Stomach (tissue), 9 donors: ENCODE measurements around the gene RHO. TPM values are rescaled to one million over a fixed set of nuclear protein-coding genes. Genes with fewer than 3 reads are reported as not detected.
A peak's percentile ranks its signal among the peaks of the same experiment; 100 is the strongest.
"Not testable (repeated sequence)": the region's sequence is repeated elsewhere in the genome, so short reads cannot be mapped to it uniquely, and the experiment has no call there.

ENCODE experiments used
- DNase-seq, 2 donors: peaks; one replicate each; pipeline versions ENCODE4 v3.0.0 to v3.0.0-alpha.2; 2013 to 2019
- H3K27ac ChIP-seq, 5 donors: fragments of 200-600 bp in 4 of 5; sonication (generic) in 4 of 5; one replicate each; pipeline ENCODE4 v1.5.1; 2013 to 2019; ENCODE audit warnings: mild to moderate bottlenecking in 1 of 5, moderate library complexity in 1 of 5
- H3K27me3 ChIP-seq, 3 donors: fragments of 200-600 bp; sonication (generic); one replicate each; pipeline ENCODE4 v1.5.1; 2017 to 2019; ENCODE audit warnings: mixed run types in 1 of 3
- H3K36me3 ChIP-seq, 4 donors: fragments of 200-600 bp; sonication (generic); 1 replicate in 3 of 4; 2 replicates in 1 of 4; pipeline ENCODE4 v1.5.1; 2016 to 2019
- H3K4me1 ChIP-seq, 4 donors: fragments of 200-600 bp; sonication (generic); one replicate each; pipeline ENCODE4 v1.5.1; 2016 to 2019
- H3K4me3 ChIP-seq, 4 donors: fragments of 200-600 bp; sonication (generic) in 3 of 4; one replicate each; pipeline ENCODE4 v1.5.1; 2016 to 2019; ENCODE audit warnings: mild to moderate bottlenecking in 1 of 4
- H3K9me3 ChIP-seq, 4 donors: fragments of 200-600 bp; sonication (generic); one replicate each; pipeline ENCODE4 v1.5.1; 2016 to 2019
- CTCF ChIP-seq, 7 experiments: fragments of 450-650 bp in 4 of 7; fragments of 200-600 bp in 3 of 7; sonication (generic) in 3 of 7; IDR thresholded peaks; one replicate each; pipeline ENCODE4 v1.5.1; 2016 to 2019; ENCODE audit warnings: antibody characterized with exemption in 7 of 7, control low read depth in 2 of 7, mild to moderate bottlenecking in 1 of 7
- EP300 ChIP-seq: sonication (generic); formaldehyde crosslinking; IDR thresholded peaks from one replicate; pipeline ENCODE4 v1.6.1; 2017; ENCODE audit warnings: antibody characterized with exemption
- POLR2A ChIP-seq, 4 donors: fragments of 450-650 bp; IDR thresholded peaks; one replicate each; pipeline ENCODE4 v1.6.1; 2016; ENCODE audit warnings: antibody characterized with exemption in 4 of 4, control low read depth in 2 of 4, mild to moderate bottlenecking in 1 of 4, moderate library complexity in 1 of 4
- POLR2AphosphoS5 ChIP-seq, 3 donors: sonication (generic); formaldehyde crosslinking; IDR thresholded peaks; one replicate each; pipeline ENCODE4 v1.6.1; 2016; ENCODE audit warnings: antibody characterized with exemption in 3 of 3
- WGBS, 5 donors: extraction: QIAGEN DNeasy Blood & Tissue Kit in 3 of 5; methylation state at CpG; one replicate each; pipeline versions ENCODE4 v1.1.5 to v1.1.7; 2013 to 2018; 5-methylcytosine and 5-hydroxymethylcytosine counted together
- intact Hi-C: fragments of 100-400 bp; cut with DNase I; formaldehyde crosslinking; loops from one replicate; pipeline ENCODE4 v1.15.1; 2023; ENCODE audit warnings: low total_unique reads
- polyA plus RNA-seq, 3 donors: library from polyadenylated mRNA; stranded (reverse); fragments of 200-250 nt; gene quantifications; one replicate each; pipeline ENCODE4 v1.2.3, GENCODE V29; 2013
- total RNA-seq, 5 donors: library from RNA; depleted of rRNA; stranded (reverse); fragments of >200 nt; gene quantifications; one replicate each; pipeline versions ENCODE4 v1.1.0 to v1.2.3, GENCODE V29; 2014 to 2016
- donor health status: healthy with polysubstance abuse.
- donor health status: Bipolar disorder and iron deficiency.
- donor health status: healthy.

RHO gene
- total and polyA plus RNA-seq, 8 donors: not detected

- intact Hi-C loops: no loop called here
- WGBS, 5 donors: 22 to 27% (median 23%) methylated on average over 4 to 5 of the region's 5 CpGs
- DNase-seq: peak; percentile 66 to 94
- no peaks in the 10 kb centered on the region for H3K9me3 ChIP-seq
- no peak overlapping the region for H3K4me3 ChIP-seq
- peaks cover 5 to 18% (median 6%) of the 10 kb centered on the region in 4 donors for H3K4me1 ChIP-seq
- H3K36me3 ChIP-seq: peaks cover 0 to 75% (median 54%) of the 10 kb centered on the region in 4 donors
- peak overlapping the region in 4 of 5 donors; percentile 52 to 83 (median 66) for H3K27ac ChIP-seq
- TF ChIP-seq CTCF (IDR thresholded peaks at IDR 0.05): peak in 5 of 7 experiments; percentile 65 to 82 (median 72)
- no peak for TF ChIP-seq POLR2A (IDR thresholded peaks at IDR 0.05)
- no peak for TF ChIP-seq EP300
- TF ChIP-seq POLR2AphosphoS5 (IDR thresholded peaks at IDR 0.05): peak in 2 of 3 donors; percentile 4 to 66
- H3K27me3 ChIP-seq: no peaks in the 10 kb centered on the region
Observed at GRCh38 chr3:129490273-129490675, 38.2 kb upstream of the RHO start.

GRCh38 chr3:129491077-129491476, 37.4 kb upstream of the RHO start:
- DNase-seq, intact Hi-C loops, H3K9me3 ChIP-seq, H3K27me3 ChIP-seq, H3K4me3 ChIP-seq: not testable (repeated sequence)
- Histone ChIP-seq H3K27ac (peak overlapping the region in 4 of 5 donors; percentile 52 to 83 (median 66)), H3K36me3 (peaks cover 0 to 72% (median 53%) of the 10 kb centered on the region in 4 donors), H3K4me1 (peaks cover 5 to 13% (median 8%) of the 10 kb centered on the region in 4 donors)
- 86 to 96% (median 90%) methylated on average over 4 of the region's 4 CpGs for WGBS, 5 donors

GRCh38 chr3:129491794-129492193, 36.6 kb upstream of the RHO start:
- DNase-seq: no peak
- Histone ChIP-seq H3K4me3 (no peak overlapping the region), H3K27ac (no peak overlapping the region), H3K27me3 (no peaks in the 10 kb centered on the region), H3K36me3 (peaks cover 0 to 72% (median 59%) of the 10 kb centered on the region in 4 donors), H3K9me3 (no peaks in the 10 kb centered on the region), H3K4me1 (peaks cover 5 to 13% (median 8%) of the 10 kb centered on the region in 4 donors)
- TF ChIP-seq POLR2AphosphoS5 (IDR thresholded peaks at IDR 0.05): no peak
- no peak for TF ChIP-seq POLR2A (IDR thresholded peaks at IDR 0.05)
- no peak for TF ChIP-seq CTCF (IDR thresholded peaks at IDR 0.05)
- no peak for TF ChIP-seq EP300
- WGBS, 5 donors: 94 to 99% (median 97%) methylated on average over 8 to 9 of the region's 9 CpGs
- intact Hi-C loops: no loop called here

- WGBS, 5 donors: 87 to 95% (median 92%) methylated on average over 4 of the region's 4 CpGs
- H3K36me3 ChIP-seq: peaks cover 0 to 70% (median 60%) of the 10 kb centered on the region in 4 donors
- no peaks in the 10 kb centered on the region for H3K27me3 ChIP-seq
- DNase-seq: no peak
- no peak overlapping the region for H3K4me3 ChIP-seq
- H3K4me1 ChIP-seq: peaks cover 5 to 13% (median 8%) of the 10 kb centered on the region in 4 donors
- intact Hi-C loops: no loop called here
- no peak overlapping the region for H3K27ac ChIP-seq
- no peak for TF ChIP-seq POLR2A (IDR thresholded peaks at IDR 0.05)
- no peak for TF ChIP-seq POLR2AphosphoS5 (IDR thresholded peaks at IDR 0.05)
- no peak for TF ChIP-seq EP300
- TF ChIP-seq CTCF (IDR thresholded peaks at IDR 0.05): no peak
- no peaks in the 10 kb centered on the region for H3K9me3 ChIP-seq
Observed at GRCh38 chr3:129492691-129493090, 35.7 kb upstream of the RHO start.

GRCh38 chr3:129493206-129493605, 35.2 kb upstream of the RHO start:
- TF ChIP-seq POLR2A (IDR thresholded peaks at IDR 0.05) (no peak), CTCF (IDR thresholded peaks at IDR 0.05) (no peak), EP300 (no peak), POLR2AphosphoS5 (IDR thresholded peaks at IDR 0.05) (no peak)
- Histone ChIP-seq H3K9me3 (no peaks in the 10 kb centered on the region), H3K4me3 (no peak overlapping the region), H3K27me3 (no peaks in the 10 kb centered on the region), H3K36me3 (peaks cover 0 to 65% (median 57%) of the 10 kb centered on the region in 4 donors), H3K4me1 (peaks cover 5 to 13% (median 8%) of the 10 kb centered on the region in 4 donors), H3K27ac (peak overlapping the region in 1 of 5 donors; percentile 69)
- whole genome bisulfite sequencing, 5 donors: 90 to 94% (median 93%) methylated on average over 4 of the region's 4 CpGs
- DNase-seq: no peak
- intact Hi-C loops: no loop called here

- DNase-seq, H3K4me3 ChIP-seq, intact Hi-C loops, H3K9me3 ChIP-seq, H3K27me3 ChIP-seq: not testable (repeated sequence)
- H3K36me3 ChIP-seq: peaks cover 0 to 59% (median 51%) of the 10 kb centered on the region in 4 donors
- 62 to 71% (median 68%) methylated on average over 5 of the region's 5 CpGs for WGBS, 5 donors
- H3K27ac ChIP-seq: peak overlapping the region; percentile 55 to 75 (median 69)
- H3K4me1 ChIP-seq: peaks cover 5 to 13% (median 8%) of the 10 kb centered on the region in 4 donors
Observed at GRCh38 chr3:129494499-129494898, 33.9 kb upstream of the RHO start.

- peaks cover 2 to 65% (median 55%) of the 10 kb centered on the region in 4 donors for H3K36me3 ChIP-seq
- H3K27me3 ChIP-seq, intact Hi-C loops, H3K4me3 ChIP-seq, H3K4me1 ChIP-seq, H3K9me3 ChIP-seq, DNase-seq: not testable (repeated sequence)
- 71 to 82% (median 75%) methylated on average over 10 of the region's 10 CpGs for WGBS, 5 donors
- peak overlapping the region in 4 of 5 donors; percentile 67 to 75 (median 72) for H3K27ac ChIP-seq
Observed at GRCh38 chr3:129495006-129495639, 33.3 kb upstream of the RHO start.
